Hematopoietic multipotent progenitor cell treated with erythropoietin and hydrocortisone succinate and interleukin-3 and kit ligand, for 8 days (in vitro differentiated cells): Measurements from ENCODE around the gene HYAL3.
"Not testable (repeated sequence)": the region's sequence is repeated elsewhere in the genome, so short reads cannot be mapped to it uniquely, and the experiment has no call there.

Experiments
- DNase-seq: peaks from one replicate; pipeline ENCODE4 v3.0.0-alpha.2; 2015

The HYAL3 gene

DNA sequence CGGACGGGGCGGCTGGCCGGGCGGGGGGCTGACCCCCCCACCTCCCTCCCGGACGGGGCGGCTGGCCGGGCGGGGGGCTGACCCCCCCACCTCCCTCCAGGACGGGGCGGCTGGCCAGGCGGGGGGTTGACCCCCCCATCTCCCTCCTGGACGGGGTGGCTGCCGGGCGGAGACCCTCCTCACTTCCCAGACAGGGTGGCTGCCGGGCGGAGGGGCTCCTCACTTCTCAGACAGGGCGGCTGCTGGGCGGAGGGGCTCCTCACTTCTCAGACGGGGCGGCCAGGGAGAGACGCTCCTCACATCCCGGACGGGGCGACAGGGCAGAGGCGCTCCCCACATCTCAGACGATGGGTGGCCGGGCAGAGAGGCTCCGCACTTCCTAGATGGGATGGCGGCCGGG is 12.8 kb upstream of the HYAL3 start:
- not testable (repeated sequence) for DNase-seq

DNA sequence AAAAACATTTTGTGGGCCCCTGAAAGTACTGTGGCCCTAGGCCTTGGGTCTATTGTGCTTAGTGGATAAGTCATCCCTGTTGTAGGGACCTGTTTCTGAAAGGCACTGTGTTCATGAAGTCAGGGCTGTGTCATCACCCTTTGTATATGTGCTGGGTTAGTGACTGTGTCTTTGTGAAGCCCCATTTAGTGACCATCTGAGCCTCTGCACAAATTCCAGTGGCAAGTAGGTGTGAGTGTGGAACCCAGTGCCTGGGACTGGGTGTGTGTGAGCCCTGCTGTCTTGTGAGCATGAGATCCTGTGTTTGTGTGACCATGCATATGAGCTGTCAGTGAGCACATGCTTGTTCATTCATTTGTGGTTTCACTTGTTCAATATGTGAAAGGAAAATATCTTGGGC is 5.4 kb upstream of the HYAL3 start:
- DNase-seq = no peak

DNA sequence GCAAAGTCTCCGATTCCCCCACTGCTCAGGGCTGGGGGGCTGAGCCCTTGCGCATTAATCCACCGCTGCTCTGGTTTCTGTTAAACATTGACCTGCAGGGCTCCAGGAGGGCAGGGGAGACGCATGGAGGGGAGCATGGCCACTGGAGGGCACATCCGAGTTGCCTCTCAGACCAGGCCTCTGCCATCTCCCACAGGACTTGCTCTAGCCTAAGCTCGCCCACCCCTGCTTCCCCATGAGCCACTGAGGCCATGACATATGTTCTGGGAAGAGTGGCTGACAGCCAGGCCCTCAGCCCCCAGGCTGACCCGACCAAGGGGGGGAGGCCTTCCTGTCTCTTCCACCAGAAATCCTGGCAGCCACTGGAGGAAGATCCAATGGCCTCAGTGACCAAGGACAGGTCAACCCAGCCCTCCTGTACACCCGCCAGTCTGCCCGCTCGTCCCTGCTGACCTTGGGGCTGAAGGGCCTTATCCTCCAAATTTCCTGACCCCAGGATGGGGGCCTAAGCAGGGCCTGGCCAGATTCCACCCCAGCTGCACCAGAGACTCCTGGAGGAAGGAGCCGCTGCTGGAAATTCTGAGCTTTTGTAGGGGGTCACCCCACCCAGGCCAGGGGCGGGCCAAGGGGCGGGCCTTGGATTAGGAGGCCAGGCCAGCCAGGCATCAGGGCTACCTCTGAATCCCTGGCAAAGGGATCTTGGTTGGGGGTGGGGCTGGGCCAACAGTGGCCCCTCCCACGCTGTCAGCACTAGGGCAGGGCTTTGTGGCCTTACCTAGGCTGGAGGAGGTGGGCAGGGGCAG is 4.0 kb upstream of the HYAL3 start, which contains the start of gene HYAL1:
HYAL1 (minus strand) TSS at position 562 of the 803 bp plus-strand sequence. CDS start 618 bp downstream, outside the sequence.
- peak; percentile 55 for DNase-seq

DNA sequence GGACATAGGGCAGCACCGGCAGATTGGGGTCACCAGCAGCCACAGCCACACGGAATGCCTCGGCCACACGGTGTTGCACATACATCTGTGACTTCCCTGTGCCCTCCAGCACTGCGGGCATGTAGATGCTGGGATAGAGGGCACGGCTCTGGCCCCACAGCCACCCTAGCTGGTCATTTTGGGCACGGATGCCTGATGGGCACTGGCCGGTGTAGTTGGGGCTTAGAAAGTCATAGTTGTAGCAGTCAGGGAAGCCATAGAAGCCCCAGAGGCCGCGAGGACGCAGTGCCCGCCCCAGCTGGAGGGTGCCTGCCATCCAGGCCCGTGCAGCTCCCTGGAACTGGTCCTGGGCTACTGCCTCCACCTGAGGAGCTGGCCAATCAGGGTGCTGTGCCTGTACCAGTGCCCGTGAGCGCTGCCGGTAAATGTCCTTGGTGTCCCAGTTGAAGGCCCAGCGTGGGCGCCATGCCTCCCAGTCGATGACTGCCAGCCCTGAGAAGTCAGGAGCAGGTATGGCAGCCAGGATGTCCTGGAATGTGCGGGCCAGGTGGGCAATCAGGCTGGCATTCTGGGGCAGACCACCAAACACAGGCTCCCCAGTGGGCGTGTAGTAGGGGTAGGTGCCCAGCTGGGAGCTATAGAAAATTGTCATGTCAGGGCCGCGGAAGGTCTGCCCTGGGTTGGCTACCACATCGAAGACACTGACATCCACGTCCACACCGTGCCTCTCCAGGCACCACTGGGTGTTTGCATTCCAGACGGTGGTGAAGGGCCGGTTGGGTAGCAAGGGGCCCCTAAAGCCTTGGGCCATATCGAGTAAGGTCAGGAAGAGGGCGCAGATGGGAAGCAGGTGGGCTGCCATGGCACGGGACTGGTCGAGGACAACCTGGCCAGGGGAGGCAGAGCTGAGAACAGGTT is 3.1 kb upstream of the HYAL3 start:
- no peak for DNase-seq

DNA sequence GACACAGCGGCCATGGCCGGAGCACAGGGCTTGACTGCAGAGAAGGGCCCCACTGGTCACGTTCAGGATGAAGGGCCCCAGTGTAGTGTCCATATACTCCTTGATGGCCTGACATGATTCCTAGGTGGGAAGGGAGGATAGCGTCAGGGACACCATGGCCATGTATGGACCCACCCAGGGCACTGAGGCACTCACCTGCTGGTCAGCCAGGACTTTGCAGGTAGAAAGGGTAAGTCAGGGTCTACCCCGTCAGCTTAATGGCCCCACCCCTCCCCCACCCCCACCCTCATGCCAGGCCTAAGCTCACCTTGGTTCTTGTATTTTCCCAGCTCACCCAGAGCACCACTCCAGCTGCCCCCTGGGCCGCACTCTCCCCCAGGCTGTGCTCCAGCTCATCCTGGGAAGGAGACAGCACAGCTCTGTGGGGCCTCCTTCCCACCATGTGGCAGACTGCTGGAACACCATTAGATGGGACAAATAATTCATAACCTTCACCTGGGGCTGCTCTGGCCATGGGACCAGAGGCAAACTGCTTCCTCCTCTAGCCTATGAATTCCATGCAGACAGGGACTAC is 1.6 kb upstream of the HYAL3 start:
- DNase-seq = no peak

DNA sequence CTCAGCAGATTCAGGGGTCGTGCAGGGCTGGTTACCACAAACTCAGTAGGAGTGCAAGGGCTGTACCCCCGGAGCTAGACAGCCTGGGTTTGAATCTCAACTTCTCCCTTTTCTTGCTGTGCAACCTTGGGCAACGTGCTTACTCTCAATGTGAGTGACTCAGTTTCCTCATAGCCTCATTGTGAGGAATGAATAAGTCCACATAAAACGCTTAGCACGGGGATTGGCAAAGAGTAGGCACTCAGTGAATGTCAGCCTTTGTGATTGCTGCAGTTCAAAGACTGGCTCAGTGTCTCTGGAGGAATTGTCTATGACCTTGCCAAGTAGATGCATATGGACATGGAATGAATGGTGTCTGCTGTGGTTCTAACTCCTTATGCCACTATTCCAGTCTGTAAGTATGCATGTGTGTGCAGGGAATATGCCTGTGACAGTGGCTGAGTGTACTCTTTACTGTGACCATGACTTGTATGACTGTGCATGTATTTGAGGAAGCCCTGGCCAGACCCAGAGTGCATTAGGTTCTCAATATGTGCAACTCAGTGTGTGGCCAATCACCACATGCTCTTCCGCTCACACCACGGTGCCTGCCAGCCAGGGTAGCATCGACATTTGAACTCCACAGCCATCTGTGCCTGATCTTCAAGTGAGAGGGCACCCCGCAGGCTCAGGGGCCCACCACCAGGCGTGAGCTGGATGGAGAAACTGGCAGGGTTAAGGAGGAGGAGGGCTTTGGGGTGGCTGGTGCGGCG is 900 bp upstream of the HYAL3 start:
- DNase-seq = peak; percentile 70

DNA sequence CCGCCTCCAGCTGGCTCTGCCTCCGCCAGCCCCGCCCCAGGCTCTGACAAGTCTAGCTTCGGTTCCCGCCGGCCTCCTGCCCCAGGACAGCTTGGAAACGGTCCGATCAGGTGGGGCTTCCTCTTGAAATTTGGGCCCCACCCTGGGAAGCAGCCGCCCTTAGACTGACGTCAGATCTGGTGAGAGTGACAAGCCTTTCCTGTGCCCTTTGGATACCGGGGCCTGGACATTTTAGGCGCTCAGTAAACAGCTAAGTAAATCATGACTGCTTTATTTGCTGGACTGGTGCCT is 378 bp upstream of the HYAL3 start:
- no peak for DNase-seq

DNA sequence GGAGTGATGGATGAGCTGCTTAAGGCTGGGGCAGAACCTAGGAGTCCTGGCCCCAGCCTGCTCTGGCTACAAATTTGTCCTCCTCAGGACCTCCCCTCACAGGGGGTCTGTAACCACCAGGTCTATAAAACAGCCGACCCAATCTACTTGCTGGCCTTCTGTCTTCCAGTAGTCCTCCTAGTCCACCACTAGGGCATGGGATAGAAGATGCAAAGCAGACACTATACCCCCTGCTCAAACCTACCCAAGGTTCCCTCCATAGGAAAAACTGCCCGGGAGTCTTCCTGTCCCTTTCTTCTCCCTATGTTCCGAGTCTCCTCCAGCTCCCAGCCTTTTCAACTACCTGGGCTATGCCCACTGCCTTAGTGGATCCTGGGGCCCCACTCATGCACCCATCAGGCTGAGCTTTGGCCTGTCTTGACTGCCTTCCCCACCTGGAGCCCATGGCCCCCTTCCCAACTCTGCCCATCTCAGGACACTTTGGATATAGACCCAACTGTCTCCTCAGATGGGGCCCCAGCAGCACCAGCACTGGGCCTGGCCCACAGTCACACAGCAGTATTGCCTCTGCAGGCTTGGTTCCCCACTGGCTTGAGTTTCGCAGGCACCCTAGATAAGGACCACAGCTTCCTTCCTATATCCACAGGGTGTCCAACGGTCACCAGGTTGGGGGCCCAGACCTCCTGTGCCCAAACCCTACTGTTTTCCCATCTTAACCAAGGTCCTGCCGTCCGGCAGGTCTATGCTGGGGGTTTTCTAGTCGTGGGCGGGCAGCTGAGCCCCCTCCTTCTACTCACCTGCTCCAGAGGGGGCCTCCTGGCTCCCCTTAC is 1.1 kb downstream of the HYAL3 start:
- DNase-seq = peak; percentile 53

DNA sequence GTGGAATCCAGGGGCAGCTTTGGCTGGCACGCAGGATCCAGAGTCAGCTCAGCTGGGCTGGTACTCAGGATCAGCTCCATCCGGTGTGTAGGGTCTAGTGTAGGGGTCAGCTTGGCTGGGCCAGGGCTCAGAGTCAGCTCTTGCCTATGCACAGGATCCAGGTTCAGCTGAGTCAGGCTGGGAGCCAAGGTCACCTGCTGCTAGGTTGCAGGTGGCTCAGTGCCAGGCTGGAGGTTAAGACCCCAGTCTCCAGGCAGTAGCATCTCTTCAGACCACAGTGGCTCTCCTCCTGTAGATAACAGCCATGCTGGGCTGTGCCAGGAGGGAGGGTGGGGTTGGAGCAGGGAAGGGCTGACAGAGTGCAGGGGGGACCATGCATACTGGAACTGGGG is 1.8 kb downstream of the HYAL3 start:
- peak; percentile 58 for DNase-seq

DNA sequence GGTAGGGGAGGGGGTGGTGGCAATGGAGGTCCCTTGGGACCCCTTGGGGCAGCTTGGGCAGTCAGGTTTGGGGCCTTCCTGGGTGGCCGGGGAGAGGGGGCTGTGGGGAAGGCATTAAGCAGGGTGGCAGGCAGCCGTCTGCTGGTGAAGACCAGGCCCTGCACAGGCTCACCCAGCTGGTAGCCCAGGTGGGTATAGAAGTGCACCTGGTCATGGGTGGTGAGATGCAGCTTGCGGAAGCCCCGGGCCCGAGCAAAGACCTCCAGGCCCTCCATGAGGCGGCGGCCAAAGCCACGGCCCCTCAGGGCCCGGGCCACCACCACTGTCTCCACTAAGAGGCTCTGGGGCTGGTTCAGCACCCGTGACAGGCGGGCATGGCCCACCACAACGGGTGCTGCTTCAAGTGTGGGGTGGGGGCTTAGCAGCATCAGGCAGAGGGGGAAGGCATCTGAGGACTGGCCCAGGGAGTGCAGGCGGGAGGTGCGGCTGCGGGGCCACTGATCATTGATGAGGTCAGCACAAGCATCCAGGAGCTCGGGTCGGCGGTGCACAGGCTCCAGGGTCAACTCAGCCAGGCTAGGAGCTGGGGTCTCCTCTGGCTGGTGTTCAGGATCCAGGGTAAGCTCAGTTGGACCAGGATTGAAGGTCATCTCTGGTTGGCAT is 2.4 kb downstream of the HYAL3 start:
- DNase-seq = no peak

DNA sequence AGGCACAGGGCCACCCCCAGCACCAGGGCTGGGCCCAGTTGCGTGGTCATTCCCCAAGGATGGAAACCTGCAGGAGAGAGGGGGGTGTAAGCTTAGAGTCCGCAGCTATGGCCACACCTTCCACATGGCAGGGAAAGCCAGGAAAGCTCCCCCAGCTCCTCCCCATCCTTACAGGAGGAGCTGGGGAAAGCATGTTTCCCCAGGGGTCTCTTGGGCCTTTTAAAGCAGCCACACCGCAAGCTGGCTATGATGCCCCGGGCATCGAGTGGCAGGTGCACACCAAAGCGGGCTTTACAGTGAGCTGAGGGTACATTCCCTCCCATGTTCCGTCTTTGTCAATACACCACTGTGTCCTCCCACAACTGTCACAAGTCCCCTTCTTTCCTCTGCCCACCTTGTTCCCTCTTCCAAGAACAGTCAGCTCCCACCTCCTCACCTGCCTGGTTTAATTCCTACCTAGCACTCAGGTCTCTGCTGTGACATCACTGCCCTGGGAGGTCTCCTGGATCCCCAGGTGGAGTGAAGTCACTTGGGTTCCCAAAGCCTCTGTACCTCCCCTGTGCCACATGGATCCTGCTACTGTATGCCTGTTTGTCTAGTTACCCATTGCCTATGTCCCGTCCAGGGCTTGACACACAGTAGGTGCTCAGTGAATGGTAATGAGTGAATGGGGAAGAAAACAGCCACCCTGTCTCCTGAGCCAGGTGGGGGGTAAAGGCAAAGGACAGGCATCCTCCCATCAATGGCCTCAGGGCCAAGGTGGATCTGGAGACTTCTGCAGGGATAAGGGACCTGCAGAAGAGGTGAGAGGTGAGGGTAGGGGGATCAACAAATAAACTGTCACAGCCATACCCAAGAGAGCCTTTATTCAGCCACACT is 3.4 kb downstream of the HYAL3 start:
- no peak for DNase-seq

DNA sequence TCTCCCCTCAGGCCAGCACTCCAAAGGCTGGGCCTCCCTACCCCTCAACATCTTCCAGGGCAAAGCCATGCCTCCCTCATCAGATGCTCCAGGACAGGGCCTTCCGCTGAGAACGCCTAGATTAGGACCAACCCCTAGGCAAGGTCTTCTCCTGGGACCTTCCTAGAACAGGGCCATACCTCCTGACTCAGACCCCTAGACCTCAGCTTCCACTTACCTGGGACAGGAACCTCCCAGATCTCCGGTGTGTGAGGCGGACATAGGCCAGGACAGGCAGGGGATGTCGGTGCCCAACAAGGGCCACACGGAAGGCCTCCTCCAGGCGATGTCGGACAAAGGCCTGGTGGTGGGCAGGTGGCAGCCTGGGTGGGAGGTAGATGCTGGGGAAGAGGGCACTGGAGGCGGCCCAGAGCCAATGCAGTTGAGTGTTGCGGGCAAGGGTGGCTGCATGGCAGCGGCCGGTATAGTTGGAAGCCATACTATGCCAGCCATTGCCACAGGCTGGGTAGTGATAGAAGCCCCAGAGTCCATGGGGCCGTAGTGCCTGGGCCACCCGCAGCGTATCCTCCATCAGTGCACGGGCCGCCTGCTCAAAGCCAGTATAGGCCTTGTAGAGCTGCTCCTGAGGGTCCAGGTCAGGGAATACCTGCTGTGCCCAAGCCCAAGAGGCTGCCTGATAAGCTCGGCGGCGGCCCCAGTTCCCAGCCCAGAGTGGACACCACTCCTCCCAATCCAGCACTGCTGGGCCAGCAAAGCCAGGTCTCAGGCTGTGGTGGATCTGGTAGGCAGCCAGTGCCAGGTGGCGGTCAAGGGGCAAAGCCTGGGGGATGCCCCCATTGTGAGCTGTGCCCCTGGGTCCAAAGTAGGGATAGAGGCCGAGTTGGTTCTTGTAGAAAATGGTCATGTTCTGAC is 4.5 kb downstream of the HYAL3 start:
- DNase-seq = no peak

DNA sequence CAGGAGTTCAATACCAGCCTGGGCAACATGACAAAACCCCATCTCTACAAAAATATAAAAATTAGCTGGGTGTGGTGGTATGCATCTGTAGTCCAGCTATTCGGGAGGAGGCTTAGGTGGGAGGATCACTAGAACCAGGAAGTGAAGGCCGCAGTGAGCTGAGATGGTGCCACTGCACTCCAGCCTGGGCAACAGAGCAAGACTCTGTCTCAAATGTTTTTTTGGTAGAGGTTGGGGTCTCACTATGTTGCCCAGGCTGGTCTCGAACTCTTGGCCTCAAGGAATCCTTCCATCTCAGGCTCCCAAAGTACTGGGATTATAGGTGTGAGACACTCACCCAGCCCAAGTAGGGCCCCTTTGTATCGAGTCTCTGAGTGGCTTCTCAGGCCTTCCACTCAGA is 5.1 kb downstream of the HYAL3 start:
- no peak for DNase-seq

DNA sequence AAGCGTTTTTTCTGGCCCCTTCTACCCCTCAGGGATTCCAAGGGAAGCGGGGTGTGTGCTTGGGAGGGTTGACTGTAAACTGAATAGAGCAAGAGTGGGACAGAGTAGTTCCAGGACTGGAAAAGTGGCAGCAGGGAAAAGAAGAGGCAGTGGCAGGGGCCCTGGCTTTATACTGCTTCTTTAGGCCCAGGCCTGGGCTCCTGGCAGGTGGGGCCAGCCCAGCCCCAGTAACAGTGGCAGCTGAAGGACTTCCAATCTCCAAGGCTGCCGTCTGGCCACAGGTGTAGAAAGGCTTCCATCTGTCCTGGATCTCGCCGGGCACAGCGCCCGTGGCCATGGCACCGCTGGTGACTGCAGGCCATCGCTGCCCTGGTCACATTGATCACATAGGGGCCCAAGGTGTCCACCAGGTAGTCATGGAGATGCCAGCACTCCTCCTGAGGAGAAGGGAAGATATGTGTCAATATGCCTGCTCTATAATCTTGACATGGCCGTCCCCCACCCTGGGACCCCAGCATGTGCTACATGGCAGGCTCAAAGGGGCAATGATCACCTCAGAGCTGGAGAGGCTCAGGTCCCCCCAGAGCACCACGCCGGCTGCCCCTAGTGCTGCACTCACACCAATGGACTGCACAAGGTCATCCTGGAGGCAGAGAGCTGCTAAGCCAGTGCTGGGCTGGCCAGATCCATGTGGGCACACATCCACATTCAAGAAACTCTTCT is 6.0 kb downstream of the HYAL3 start:
- DNase-seq = no peak

DNA sequence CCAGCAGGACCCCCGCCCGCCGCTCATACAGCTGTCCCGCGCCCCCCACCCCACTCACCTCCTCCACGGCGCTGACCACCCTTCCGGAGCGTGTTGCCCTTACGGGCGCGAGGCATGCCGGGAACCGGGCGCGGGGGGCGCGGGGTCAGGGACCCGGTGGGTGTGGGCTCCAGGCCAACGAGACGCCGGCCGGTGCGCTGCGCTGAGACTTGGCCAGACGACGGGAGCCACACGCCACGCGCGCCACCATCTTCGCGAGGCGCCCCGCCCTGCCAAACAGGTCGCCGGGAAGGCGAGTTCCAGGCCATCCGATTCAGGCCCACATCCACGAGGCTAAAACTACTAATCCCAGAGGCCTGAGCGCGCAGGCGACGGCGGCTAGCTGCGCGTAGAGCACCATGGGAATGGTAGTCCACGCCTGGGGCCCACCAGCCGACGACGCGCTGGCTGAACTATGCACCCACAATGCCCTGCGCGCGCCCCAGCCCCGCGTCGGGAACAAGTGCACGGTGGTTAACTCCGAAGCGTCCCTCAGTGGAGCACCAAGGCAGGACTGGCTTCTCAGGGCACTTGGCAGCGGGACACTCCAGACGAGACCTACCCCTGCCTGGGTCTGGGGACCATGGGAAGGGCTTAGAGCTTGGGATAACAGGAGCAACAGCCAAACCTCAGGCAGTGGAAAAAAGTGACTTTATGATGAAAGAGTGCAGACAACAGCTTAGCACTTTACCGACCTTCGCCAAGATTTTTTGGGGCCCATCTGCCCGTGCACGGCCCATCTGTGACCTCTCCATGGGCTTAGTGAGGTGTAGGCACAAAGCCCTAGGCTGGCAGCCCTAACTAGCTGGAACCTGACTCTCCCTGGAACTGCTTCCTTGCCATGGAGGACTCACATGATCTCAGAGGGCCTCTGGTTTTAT is 6.8 kb downstream of the HYAL3 start, which contains the start of gene IFRD2:
IFRD2 (minus strand) TSS at position 271 of the 920 bp plus-strand sequence; CDS start at position 116, 155 bp downstream.
- DNase-seq = peak; percentile 97

DNA sequence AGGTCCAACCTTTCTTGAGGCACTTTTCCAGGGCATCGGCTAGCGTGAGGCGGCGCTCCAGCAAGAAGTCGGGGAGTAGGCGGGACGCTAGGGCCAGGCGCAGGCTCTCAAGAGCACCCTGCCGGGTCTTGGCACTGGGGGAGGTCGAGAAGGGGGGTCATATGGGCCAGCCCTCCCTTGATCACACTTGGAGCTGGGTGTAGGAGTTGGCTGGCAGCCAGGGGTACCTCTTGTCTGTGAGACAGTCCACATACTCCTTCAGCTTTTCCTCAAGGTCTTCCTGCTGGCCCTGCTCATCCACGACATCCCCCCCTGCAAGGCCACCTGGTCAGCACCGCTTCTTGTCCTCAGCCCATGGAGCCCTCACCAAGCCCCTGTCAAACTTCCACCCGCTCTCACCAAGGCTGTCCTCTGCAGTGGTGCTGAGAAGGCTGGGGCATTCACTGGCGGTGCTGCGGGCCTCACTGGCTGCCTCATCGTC is 9.0 kb downstream of the HYAL3 start:
- DNase-seq = no peak

DNA sequence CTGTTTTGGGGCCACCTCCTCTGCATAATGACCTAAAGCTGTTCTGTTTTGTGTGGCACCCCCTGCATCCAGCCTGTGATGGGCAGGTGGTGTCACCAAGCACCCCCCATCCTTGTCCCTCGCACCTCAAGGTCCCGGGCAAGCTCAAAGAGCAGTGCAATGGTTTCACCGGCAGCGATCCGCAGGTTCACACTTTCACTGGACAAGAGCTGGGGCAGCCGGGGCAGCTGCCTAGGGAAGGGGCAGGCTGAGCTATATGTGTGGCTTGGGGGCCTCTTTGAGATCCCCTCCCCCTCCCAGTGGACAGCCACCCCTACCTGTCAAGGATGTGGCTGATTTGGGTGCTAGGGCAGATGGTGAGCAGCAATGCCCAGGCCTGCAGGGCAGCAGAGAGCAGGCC is 10.1 kb downstream of the HYAL3 start:
- no peak for DNase-seq
